HepG2 (cell line): ENCODE results near the gene PITPNM2. TPM values are rescaled to one million over a fixed set of nuclear protein-coding genes. Genes with fewer than 3 reads are reported as not detected.

Source experiments
- ATAC-seq: fragments of 200-7000 bp; cut with Tn5 transposase; 3 replicates; pipeline ENCODE4 v1.9.1; 2020; ENCODE audit warnings: mild to moderate bottlenecking, moderate library complexity
- BruUV-seq: library from RNA; stranded (reverse); fragments of 400-500 nt; replicated peaks from 2 replicates; lab custom pipeline; 2021; lab: Mats Ljungman, UMichigan
- CTCF ChIA-PET: fragments of 300-600 bp; formaldehyde crosslinking; extraction: SDS; loops from one replicate; lab custom pipeline; 2021; ENCODE audit warnings: low total read pairs, inconsistent platforms, low intra/inter-chr PET ratio; lab: Yijun Ruan, JAX
- POLR2A ChIA-PET: fragments of 350-600 bp; sonication (Branson Sonifier 250); formaldehyde crosslinking; loops from one replicate; lab custom pipeline; 2020; ENCODE audit warnings: antibody characterized with exemption, inconsistent platforms; lab: Yijun Ruan, JAX
- DNase-seq: peaks from one replicate; pipeline ENCODE4 v3.0.0-alpha.2; 2015; ENCODE audit warnings: low spot score
- FAIRE-seq: peaks from 3 replicates; lab custom pipeline; 2011; peaks lifted over from hg19 to GRCh38; lab: Jason Lieb, UNC
- H2AFZ ChIP-seq: one replicate; pipeline ENCODE4 v1.6.1; 2011; ENCODE audit warnings: low read length, inconsistent platforms
- H3K27ac ChIP-seq: fragments of 300-600 bp; 3 replicates; pipeline ENCODE4 v1.8.0; 2011; ENCODE audit warnings: mixed run types, mild to moderate bottlenecking, mixed read lengths, low read length, inconsistent platforms; ENCODE audit not compliant: insufficient read depth; ENCODE audit errors: extremely low read length
- H3K27me3 ChIP-seq, 2 experiments: fragments of 200-600 bp in 1 of 2; 2 replicates in 1 of 2; 3 replicates in 1 of 2; pipeline versions ENCODE4 v1.6.0 to v1.8.0; 2011; ENCODE audit warnings: low read length in 2 of 2, mild to moderate bottlenecking in 2 of 2, moderate library complexity in 2 of 2, inconsistent platforms in 1 of 2; ENCODE audit not compliant: insufficient read depth in 2 of 2, control insufficient read depth in 1 of 2
- H3K36me3 ChIP-seq, 2 experiments: fragments of 200-600 bp in 1 of 2; replicated peaks in 1 of 2; 2 replicates in 1 of 2; 3 replicates in 1 of 2; pipeline versions ENCODE4 v1.5.1 to v1.8.0; 2011; ENCODE audit warnings: low read length in 2 of 2, inconsistent platforms in 1 of 2; ENCODE audit not compliant: insufficient read depth in 2 of 2, control insufficient read depth in 1 of 2
- H3K4me1 ChIP-seq: 2 replicates; pipeline ENCODE4 v1.5.1; 2012; ENCODE audit warnings: low read length, inconsistent platforms; ENCODE audit not compliant: insufficient read depth
- H3K4me2 ChIP-seq: 2 replicates; pipeline ENCODE4 v1.6.0; 2011; ENCODE audit warnings: low read depth, low read length, inconsistent platforms
- H3K4me3 ChIP-seq, 3 experiments: fragments of 200-600 bp in 1 of 3; sonication (generic), shearing (Covaris generic) in 1 of 3; replicated peaks in 1 of 3; 2 replicates each; pipeline ENCODE4 v1.5.1; 2011 to 2016; ENCODE audit warnings: low read length in 3 of 3, inconsistent platforms in 2 of 3, low read depth in 2 of 3, mild to moderate bottlenecking in 2 of 3, control low read depth in 1 of 3, mixed read lengths in 1 of 3; ENCODE audit not compliant: insufficient read depth in 1 of 3
- H3K79me2 ChIP-seq: one replicate; pipeline ENCODE4 v1.6.1; 2011; ENCODE audit warnings: low read length, inconsistent platforms; ENCODE audit not compliant: insufficient read depth
- H3K9ac ChIP-seq: 2 replicates; pipeline ENCODE4 v1.6.0; 2011; ENCODE audit warnings: mild to moderate bottlenecking, low read depth, low read length, inconsistent platforms; ENCODE audit not compliant: insufficient read depth
- H3K9me3 ChIP-seq: 2 replicates; pipeline ENCODE4 v1.5.1; 2012; ENCODE audit warnings: mild to moderate bottlenecking, low read length
- H4K20me1 ChIP-seq: 2 replicates; pipeline ENCODE4 v1.6.0; 2011; ENCODE audit warnings: inconsistent platforms, mild to moderate bottlenecking, low read length, moderate library complexity; ENCODE audit not compliant: insufficient read depth
- GLMP ChIP-seq: sonication (generic); formaldehyde crosslinking; IDR thresholded peaks from 2 replicates; pipeline ENCODE4 v1.9.0; 2021; ENCODE audit warnings: missing genetic modification reagents, mild to moderate bottlenecking, borderline replicate concordance
- KLF6 ChIP-seq: IDR thresholded peaks from 2 replicates; pipeline ENCODE4 v1.8.0; 2016; ENCODE audit warnings: missing biosample characterization, missing genetic modification reagents
- NCOA1 ChIP-seq: sonication (generic); formaldehyde crosslinking; IDR thresholded peaks from 2 replicates; pipeline ENCODE4 v1.9.0; 2021; ENCODE audit warnings: missing genetic modification reagents
- NRL ChIP-seq: sonication (generic); formaldehyde crosslinking; IDR thresholded peaks from 2 replicates; pipeline ENCODE4 v1.5.0; 2020; ENCODE audit warnings: missing genetic modification reagents, mild to moderate bottlenecking, moderate library complexity, borderline replicate concordance
- ZNF687 ChIP-seq: sonication (generic); formaldehyde crosslinking; IDR thresholded peaks from 2 replicates; pipeline ENCODE4 v1.5.1; 2020; ENCODE audit warnings: mild to moderate bottlenecking, missing genetic modification reagents, moderate library complexity
- WGBS: methylation state at CpG from one replicate; pipeline ENCODE4 v1.1.6; 2017; ENCODE audit warnings: low lambda C conversion rate; 5-methylcytosine and 5-hydroxymethylcytosine counted together
- in situ Hi-C: cut with HindIII; loops from 2 replicates; pipeline ENCODE4 v1.10.0; 2017; ENCODE audit warnings: low pct_unique_long_range_greater_than_20kb; ENCODE audit not compliant: extremely low pct_ligation_motif_present
- intact Hi-C: fragments of 100-400 bp; cut with micrococcal nuclease; formaldehyde crosslinking; loops from one replicate; pipeline ENCODE4 v1.10.0; 2022; ENCODE audit not compliant: unreplicated experiment
- polyA plus RNA-seq, 8 experiments: library from polyadenylated mRNA; depleted of rRNA in 3 of 8; stranded (reverse) in 7 of 8; unstranded in 1 of 8; fragments of >200 nt; fragmentation: Illumina TruSeq in 4 of 8; extraction: Trizol in 4 of 8; gene quantifications; 2 replicates each; pipeline versions ENCODE4 v1.2.1 to v1.2.3, GENCODE V29; 2011 to 2016; ENCODE audit warnings: low read depth in 4 of 8, missing spikeins in 1 of 8, mixed read lengths in 1 of 8; ENCODE audit not compliant: insufficient read depth in 1 of 8
- total RNA-seq, 5 experiments: library from RNA; depleted of rRNA; stranded (reverse); fragments of >200 nt; fragmentation: Illumina TruSeq; extraction: Trizol; gene quantifications; 2 replicates each; pipeline ENCODE4 v1.2.3, GENCODE V29; 2016; ENCODE audit warnings: low read depth in 1 of 5

The PITPNM2 gene
- total and polyA plus RNA-seq, 2 of the 13 experiments (the other 11 are each of a cell fraction or from before 2014, with no cell fraction given): 4.2 to 5.3 TPM

GRCh38 chr12:123148655-123149054 is 2.2 kb downstream of the PITPNM2 start:
- ATAC-seq: no peak
- H2AFZ ChIP-seq: no peak overlapping the region

More at GRCh38 chr12:123148655-123149054, 2.2 kb downstream of the PITPNM2 start:
- no peaks in the 10 kb centered on the region for H3K27me3 ChIP-seq
- peaks cover 72% of the 10 kb centered on the region for H3K4me1 ChIP-seq
- no peaks in the 10 kb centered on the region for H4K20me1 ChIP-seq
- H3K4me2 ChIP-seq: peak overlapping the region; percentile 34
- no peaks in the 10 kb centered on the region for H3K9me3 ChIP-seq
- no TSS peak for BruUV-seq
- FAIRE-seq (no peak), DNase-seq (no peak)
- peaks cover 46% of the 10 kb centered on the region for H3K79me2 ChIP-seq
- in situ Hi-C loops (no loop called here), intact Hi-C loops (no loop called here)
- H3K4me3 ChIP-seq: no peak overlapping the region
- POLR2A ChIA-PET: interaction anchor here (1.6 kb wide), 1 partner anchor 22 kb away, joined by 4 read pairs; no protein-coding TSS in a partner anchor
- 86% methylated on average over 5 of the region's 5 CpGs for WGBS
- no peak overlapping the region for H3K9ac ChIP-seq
- no peak overlapping the region for H3K27ac ChIP-seq
- TF ChIP-seq ZNF687 (CRISPR knock-in tag) (no peak), NCOA1 (no peak), GLMP (no peak), KLF6 (no peak), NRL (CRISPR knock-in tag) (no peak)
- CTCF ChIA-PET: no interaction called here
- H3K36me3 ChIP-seq: no peaks in the 10 kb centered on the region
